Hematopoietic multipotent progenitor cell treated with erythropoietin and hydrocortisone succinate and interleukin-3 and kit ligand, for 4 days (in vitro differentiated cells): ENCODE measurements around the gene ZFYVE28.

Experiments used
- DNase-seq: peaks from one replicate; pipeline ENCODE4 v3.0.0-alpha.2; 2015

ZFYVE28 gene

DNA sequence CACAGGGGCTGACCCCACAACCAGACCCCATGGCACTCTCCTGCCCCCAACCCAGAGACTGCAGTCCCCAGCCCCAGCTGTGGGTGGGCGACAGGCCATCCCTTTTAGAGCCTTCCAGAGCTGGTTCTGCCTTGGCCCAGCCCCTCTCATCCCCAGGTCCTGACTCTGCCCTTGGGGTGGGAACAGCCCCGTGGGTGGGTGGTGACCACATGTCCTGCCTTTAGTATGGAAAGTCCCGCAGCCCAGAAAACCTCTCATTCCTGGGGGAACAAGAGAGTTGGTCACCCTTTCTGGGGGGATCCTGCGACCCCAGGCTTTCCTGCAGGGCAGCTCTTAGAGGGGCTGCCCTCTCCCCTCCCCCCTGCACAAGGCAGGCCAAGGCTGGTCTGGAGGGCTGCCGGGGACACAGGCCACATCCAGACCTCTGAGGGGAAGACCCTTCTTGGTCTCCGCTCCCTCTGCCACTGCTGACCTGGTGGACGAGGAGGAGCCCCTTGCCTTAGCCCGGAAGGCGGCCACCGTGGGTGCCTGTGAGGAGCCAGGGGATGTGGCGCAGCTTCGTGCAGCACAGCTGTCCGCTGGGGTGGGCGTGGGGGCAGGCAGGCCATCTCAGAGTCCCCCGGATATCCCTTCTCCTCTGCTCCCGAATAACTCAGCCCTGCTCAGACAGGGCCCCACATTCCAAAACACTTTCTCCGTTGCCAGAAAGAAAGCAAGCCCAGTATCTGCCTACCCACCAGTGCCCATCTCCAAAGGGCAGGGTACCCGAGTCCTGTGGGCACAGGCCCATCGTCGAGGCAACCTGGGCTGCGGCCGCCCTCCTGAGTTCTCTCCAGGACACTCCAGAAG is 149.9 kb downstream of the ZFYVE28 start:
- no peak for DNase-seq

- DNase-seq = no peak
These were observed 150.6 kb downstream of the ZFYVE28 start for GRCh38 chr4:2267841-2268240.

DNA sequence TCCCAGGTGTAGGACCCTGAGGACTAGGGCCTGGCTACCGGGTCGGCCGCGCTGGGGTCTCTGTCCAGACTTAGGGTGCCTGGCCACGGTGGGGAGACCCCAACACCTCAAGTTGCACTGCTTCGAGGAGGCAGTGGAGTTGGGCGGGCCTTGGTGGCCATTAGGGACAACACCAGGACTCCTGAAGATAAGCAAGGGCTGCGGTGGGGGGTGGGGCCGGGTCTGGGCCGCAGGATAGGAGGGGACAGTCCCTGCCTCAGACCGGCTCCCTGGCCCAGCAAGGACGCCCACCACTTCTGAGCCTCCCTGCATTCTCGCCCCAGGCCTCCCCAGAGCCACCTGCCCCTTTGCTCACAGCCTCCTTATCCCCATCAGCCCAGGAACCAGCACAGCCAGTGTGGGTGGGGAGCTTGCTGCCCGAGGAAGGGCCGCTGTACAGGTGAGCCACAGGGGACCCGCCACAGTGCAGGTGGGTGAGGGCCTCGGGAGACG is 151.1 kb downstream of the ZFYVE28 start:
- DNase-seq = peak; percentile 44

GRCh38 chr4:2266821-2267220 is 151.6 kb downstream of the ZFYVE28 start:
- DNase-seq = no peak

DNA sequence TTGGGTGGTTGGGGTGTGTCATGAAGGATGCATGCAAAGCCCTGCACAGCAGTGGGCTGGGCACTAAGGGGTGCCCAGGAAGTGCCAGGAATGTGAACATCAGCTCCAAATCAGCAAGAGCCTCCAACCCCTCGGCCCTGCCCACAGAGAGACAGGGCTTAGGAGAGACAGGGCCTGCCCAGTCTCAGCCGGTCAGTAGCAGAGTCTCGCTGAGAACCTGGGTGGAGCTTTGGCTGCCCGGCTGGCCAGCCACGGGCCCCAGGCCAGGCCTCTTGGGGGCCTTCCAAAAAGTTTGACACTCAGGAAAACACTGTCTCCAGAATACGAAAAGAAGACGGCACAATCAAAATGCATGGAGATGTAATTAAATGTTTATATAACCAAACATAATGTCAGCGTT is 152.3 kb downstream of the ZFYVE28 start:
- DNase-seq = no peak

GRCh38 chr4:2265113-2266110 is 153.0 kb downstream of the ZFYVE28 start:
- DNase-seq = no peak

- no peak for DNase-seq
These were observed 153.9 kb downstream of the ZFYVE28 start for GRCh38 chr4:2264481-2265041.

DNA sequence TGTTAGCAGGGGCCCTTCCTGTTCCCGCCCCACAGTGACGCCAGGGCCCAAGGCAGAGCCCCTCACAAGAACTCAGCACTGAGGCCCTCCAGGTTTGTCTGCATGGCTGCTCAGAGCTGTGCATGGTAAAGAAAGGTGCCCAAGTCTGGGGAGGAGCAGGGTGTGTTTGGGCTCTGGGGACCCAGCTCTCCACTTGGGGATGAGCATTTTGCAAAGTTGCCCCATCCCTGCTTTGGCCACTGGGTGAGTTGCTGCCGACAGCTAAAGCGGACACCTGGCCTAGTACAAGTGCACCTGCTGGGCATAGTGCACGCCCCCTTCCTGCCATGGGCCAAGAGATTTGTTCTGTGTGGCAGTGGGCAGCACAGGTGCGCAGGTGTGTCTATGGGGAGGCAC is 154.5 kb downstream of the ZFYVE28 start:
- DNase-seq = no peak

GRCh38 chr4:2262944-2263250 is 155.5 kb downstream of the ZFYVE28 start:
- DNase-seq = no peak

DNA sequence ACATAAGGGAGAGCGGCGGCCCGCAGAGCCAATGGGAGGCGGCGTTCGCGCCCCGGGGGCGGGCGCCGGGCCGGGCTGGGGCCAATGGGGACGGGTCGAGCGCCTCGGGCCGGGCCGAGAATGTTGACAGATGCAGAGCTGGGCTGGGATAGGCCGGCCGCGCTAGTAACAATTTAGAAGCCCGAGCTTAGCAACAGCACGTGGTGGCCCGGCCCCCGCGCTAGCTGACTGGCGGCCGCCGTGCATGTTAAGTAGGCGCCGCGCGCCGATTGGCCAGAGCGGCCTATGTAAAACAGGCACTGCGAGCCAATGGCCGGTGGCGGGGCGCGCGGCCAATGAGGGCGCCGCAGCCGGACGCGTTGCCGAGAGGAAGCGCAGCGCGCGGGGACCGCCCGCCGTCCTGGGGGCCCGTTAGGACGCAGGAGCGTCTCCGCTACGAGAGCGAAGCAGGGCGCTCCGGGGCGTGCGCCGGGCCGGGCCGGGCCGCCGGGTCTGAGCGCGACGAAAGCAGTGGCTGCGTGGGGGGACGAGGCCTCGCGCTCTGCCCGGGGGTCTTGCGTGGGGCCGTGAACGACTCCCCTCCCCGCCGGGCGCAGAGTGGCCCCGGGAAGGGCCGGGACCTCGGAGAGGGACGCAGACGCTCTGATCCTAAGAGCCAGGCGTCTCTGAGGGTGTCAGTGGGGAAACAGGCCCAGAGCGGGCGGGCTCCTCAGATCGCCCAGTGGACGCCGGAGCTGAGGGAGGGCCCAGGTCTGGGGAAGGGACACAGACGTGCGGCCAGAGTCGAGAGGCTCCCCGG is 156.1 kb downstream of the ZFYVE28 start:
- peak; percentile 100 for DNase-seq

DNA sequence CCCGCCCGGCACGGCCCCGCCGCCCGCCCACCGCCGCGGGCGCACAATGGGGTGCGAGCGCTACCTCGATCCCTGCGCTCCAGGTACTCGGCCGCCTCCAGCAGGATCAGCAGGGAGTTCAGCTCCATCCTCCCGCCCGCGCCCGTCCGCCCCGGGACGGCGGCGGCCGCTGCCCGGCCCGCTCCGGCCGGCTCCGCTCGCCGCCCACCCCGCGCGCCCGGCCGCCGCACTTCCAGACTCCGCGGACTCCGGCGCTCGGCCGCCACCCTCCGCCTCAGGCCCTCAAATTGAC is 156.6 kb downstream of the ZFYVE28 start, which contains the start of gene MXD4:
Gene MXD4, minus strand, starts transcription at position 257 of the 292 bp plus-strand sequence. Its CDS starts 129 bp downstream, at position 128.
- DNase-seq = no peak

DNA sequence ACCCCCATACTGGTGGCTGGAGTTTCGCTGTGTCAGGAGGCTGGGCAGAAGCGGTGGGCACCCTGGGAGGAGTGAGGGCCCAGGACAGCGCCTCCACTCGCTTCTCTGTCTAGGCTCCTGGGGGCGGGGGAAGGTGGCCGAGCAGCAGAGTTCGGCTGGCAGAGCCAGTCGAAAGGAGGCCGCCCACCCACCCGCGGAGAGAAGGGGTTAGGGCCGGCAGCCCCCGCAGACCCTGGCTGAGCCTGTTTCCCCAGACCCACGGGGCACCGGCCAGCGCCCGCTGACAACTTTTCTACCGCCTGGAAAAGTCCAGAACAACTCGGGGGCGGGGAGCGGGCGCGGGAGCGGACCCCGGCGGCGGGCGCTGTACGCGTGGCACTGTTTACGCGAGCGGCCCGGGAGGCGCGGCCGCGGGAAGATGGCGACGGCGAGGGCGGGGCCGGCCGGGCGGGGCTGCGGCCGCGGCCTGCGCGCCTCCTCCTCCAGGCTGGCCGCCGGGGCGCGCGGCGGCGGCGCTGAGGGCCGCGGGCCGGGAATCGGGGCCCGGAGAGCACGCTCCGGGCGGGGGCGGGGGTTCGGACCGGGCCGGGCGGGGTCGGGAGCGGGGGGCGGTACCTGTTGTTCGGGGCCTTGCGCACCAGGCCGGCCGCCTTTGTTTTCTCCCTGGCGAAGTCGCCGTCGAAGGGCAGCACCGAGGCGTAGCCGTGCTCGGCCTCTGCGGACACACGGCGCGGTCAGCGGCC is 157.2 kb downstream of the ZFYVE28 start:
- peak; percentile 78 for DNase-seq

GRCh38 chr4:2260344-2261109 is 157.9 kb downstream of the ZFYVE28 start:
- no peak for DNase-seq

GRCh38 chr4:2259541-2260343 is 158.7 kb downstream of the ZFYVE28 start:
- DNase-seq = no peak

GRCh38 chr4:2259036-2259540 is 159.4 kb downstream of the ZFYVE28 start:
- DNase-seq = no peak

DNA sequence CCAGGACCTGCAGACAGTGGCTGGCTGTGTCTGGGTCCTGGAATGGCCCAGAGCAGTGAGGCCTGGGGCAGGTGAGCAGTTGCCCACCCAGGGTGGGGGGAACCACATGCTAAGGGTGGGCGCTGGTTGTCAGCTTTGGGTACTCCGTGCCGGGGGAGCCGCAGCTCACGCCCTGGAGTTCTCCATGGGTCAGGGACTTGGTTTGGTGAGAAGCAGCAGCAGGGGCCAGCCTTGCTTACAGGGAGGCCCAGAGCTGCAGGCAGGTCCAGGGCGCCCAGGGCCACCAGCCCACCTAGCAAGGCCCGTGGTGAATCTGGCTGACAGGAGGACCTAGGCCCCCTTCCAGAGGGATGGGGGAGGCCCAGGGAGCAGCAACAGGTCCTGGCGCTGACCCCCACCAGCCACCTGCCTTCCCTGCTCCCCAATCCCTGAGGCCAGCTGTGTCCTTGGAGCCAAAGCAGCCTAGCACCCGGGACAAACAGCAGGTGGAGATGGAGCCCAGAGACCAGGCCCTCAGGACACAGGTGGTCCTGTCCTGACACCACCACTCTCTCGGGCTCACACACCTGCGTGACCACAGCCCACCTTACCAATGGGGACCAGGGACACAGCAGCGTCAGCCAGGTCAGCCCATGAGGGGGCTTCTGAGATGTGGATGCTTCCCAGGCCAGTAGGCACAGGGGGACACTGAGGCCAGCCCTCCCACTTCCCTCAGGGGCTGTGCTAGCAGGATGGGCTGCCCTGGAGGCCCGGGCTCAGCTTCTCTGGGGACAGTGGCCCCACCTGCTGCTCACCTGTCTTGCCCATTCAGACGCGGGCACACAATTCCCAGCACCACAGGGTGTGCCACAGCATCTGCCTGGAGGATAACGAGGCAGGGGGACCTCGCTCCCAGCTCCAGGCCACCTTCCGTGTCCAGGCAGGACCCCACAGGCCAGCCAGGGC is 160.1 kb downstream of the ZFYVE28 start:
- no peak for DNase-seq

DNA sequence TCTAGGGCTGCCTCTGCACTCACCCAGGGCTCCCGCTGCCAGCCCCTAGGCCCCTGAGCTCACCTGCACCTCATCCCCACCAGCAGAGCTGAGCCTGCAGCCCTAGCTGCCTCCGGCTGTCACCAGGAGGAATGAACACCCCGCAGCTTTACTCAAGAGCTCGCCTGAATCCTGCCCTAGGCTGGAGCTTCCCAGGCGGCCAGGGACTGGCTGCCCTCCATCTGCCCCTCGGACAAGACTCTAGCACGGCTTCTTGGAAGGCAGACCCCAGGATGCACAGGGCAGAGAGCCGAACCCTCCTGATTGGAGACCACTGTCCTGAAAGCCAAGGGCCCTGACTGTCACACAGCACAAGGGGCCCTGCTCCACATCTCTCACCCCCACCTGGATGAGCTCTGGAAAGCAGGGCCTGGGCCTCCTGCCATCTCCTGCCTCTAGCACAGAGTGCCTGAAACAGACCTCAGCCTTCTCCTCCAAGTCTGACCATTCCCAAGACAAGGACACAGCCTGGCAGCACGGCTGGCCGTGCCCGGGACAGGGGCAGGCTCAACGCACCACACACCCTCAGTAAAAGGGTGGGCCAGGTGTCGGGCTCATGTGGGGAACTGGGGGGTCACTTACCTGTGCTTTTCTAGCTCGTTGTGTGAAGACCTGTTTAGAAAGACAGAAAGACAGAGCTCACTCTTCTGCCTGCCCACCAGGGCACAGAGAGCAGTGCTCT is 160.9 kb downstream of the ZFYVE28 start:
- DNase-seq = no peak

DNA sequence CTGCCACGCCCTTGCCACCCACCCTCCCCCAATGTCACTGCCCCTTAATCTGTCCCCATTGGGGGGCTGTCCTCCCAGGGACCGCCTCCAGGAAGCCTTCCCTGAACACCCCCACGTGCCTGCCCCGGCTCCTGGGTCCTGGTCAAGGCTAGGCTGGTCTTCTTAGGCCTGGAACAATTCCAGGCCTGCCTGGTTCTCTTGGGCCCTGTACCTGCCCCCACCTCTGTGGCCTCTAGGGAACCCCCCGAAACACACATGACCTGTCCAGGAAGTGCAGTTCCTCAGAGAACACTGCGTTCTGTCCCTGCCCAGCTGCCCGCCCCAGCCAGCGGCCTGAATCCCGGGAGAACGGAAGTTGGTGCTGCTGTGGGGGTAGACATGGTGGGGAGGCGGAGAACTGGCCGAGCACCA is 161.7 kb downstream of the ZFYVE28 start:
- DNase-seq = no peak
